HepG2 (cell line): ENCODE data around the gene RABEPK. TPM values are rescaled to one million over a fixed set of nuclear protein-coding genes. Genes with fewer than 3 reads are reported as not detected.
A peak's percentile ranks its signal among the peaks of the same experiment; 100 is the strongest.

Source experiments
- AGO1 ChIP-seq: fragments of 200-400 bp; formaldehyde crosslinking; IDR thresholded peaks from 2 replicates; pipeline ENCODE4 v1.6.1; 2017; ENCODE audit warnings: mild to moderate bottlenecking, low read depth, low read length, moderate library complexity; ENCODE audit not compliant: poor library complexity, severe bottlenecking
- ARHGAP35 ChIP-seq: sonication (generic); formaldehyde crosslinking; IDR thresholded peaks from 2 replicates; pipeline ENCODE4 v1.9.0; 2022; ENCODE audit warnings: mild to moderate bottlenecking, inconsistent platforms, moderate library complexity, missing genetic modification reagents, borderline replicate concordance
- CBFB ChIP-seq: sonication (generic); formaldehyde crosslinking; IDR thresholded peaks from 2 replicates; pipeline ENCODE4 v1.4.0; 2020; ENCODE audit warnings: missing genetic modification reagents
- CHD2 ChIP-seq: IDR thresholded peaks from 2 replicates; pipeline ENCODE4 v1.6.1; 2011; ENCODE audit warnings: low read depth, low read length, improper control_type of control experiment
- FOXC1 ChIP-seq: sonication (generic); formaldehyde crosslinking; IDR thresholded peaks from 2 replicates; pipeline ENCODE4 v1.8.0; 2022; ENCODE audit warnings: mild to moderate bottlenecking, missing genetic modification reagents, borderline replicate concordance
- HNRNPLL ChIP-seq: fragments of 200-400 bp; formaldehyde crosslinking; IDR thresholded peaks from 2 replicates; pipeline ENCODE4 v1.6.1; 2017; ENCODE audit warnings: mild to moderate bottlenecking, low read depth, low read length; ENCODE audit not compliant: poor library complexity, severe bottlenecking
- MAFK ChIP-seq, 2 experiments: IDR thresholded peaks in 1 of 2; conservative IDR thresholded peaks in 1 of 2; 2 replicates each; pipeline ENCODE4 v1.6.1; 2011; ENCODE audit warnings: improper control_type of control experiment in 2 of 2, low read length in 2 of 2
- MAZ ChIP-seq, 2 experiments: sonication (generic) in 1 of 2; formaldehyde crosslinking in 1 of 2; IDR thresholded peaks; 2 replicates each; pipeline versions ENCODE4 v1.5.0 to v1.6.1; 2012 to 2020; ENCODE audit warnings: low read depth in 2 of 2, mild to moderate bottlenecking in 2 of 2, borderline replicate concordance in 1 of 2, improper control_type of control experiment in 1 of 2, low read length in 1 of 2, missing genetic modification reagents in 1 of 2, moderate library complexity in 1 of 2
- NCOA1 ChIP-seq: sonication (generic); formaldehyde crosslinking; IDR thresholded peaks from 2 replicates; pipeline ENCODE4 v1.9.0; 2021; ENCODE audit warnings: missing genetic modification reagents
- NFYC ChIP-seq: IDR thresholded peaks from 2 replicates; pipeline ENCODE4 v1.6.1; 2016; ENCODE audit warnings: missing genetic modification reagents, missing compliant biosample characterization
- NR2F6 ChIP-seq, 2 experiments: IDR thresholded peaks; 2 replicates each; pipeline ENCODE4 v1.6.1; 2016; ENCODE audit warnings: antibody characterized with exemption in 1 of 2, mild to moderate bottlenecking in 1 of 2
- RXRB ChIP-seq: IDR thresholded peaks from 2 replicates; pipeline ENCODE4 v1.6.1; 2016; ENCODE audit warnings: borderline replicate concordance, missing genetic modification reagents, missing compliant biosample characterization
- SIX4 ChIP-seq: sonication (generic); formaldehyde crosslinking; IDR thresholded peaks from 2 replicates; pipeline ENCODE4 v1.4.0; 2020; ENCODE audit warnings: missing genetic modification reagents
- SOX13 ChIP-seq, 3 experiments: fragments of 450-650 bp in 1 of 3; sonication (generic) in 1 of 3; formaldehyde crosslinking in 1 of 3; IDR thresholded peaks in 2 of 3; conservative IDR thresholded peaks in 1 of 3; 2 replicates each; pipeline versions ENCODE4 v1.5.0 to v1.6.1; 2016 to 2020; ENCODE audit warnings: antibody characterized with exemption in 1 of 3, mild to moderate bottlenecking in 1 of 3, missing compliant biosample characterization in 1 of 3, missing genetic modification reagents in 1 of 3, moderate library complexity in 1 of 3
- SP4 ChIP-seq: sonication (generic); formaldehyde crosslinking; IDR thresholded peaks from 2 replicates; pipeline ENCODE4 v1.8.1; 2023; ENCODE audit warnings: mild to moderate bottlenecking, missing genetic modification reagents
- TBL1XR1 ChIP-seq: fragments of 150-350 bp; IDR thresholded peaks from 2 replicates; pipeline ENCODE4 v1.6.1; 2014; ENCODE audit warnings: borderline replicate concordance, low read length; ENCODE audit not compliant: partially characterized antibody
- XRCC5 ChIP-seq: fragments of 200-400 bp; formaldehyde crosslinking; optimal IDR thresholded peaks from 2 replicates; pipeline ENCODE3; 2017; ENCODE audit warnings: mild to moderate bottlenecking, low read length
- ZFP36L1 ChIP-seq: sonication (generic); formaldehyde crosslinking; IDR thresholded peaks from 2 replicates; pipeline ENCODE4 v1.8.0; 2022; ENCODE audit warnings: mild to moderate bottlenecking, missing genetic modification reagents, moderate library complexity
- polyA plus RNA-seq, 8 experiments: library from polyadenylated mRNA; depleted of rRNA in 3 of 8; stranded (reverse) in 7 of 8; unstranded in 1 of 8; fragments of >200 nt; fragmentation: Illumina TruSeq in 4 of 8; extraction: Trizol in 4 of 8; gene quantifications; 2 replicates each; pipeline versions ENCODE4 v1.2.1 to v1.2.3, GENCODE V29; 2011 to 2016; ENCODE audit warnings: low read depth in 4 of 8, missing spikeins in 1 of 8, mixed read lengths in 1 of 8; ENCODE audit not compliant: insufficient read depth in 1 of 8
- total RNA-seq, 5 experiments: library from RNA; depleted of rRNA; stranded (reverse); fragments of >200 nt; fragmentation: Illumina TruSeq; extraction: Trizol; gene quantifications; 2 replicates each; pipeline ENCODE4 v1.2.3, GENCODE V29; 2016; ENCODE audit warnings: low read depth in 1 of 5
- TF ChIP-seq, protein P1 (sequence below): sonication (generic); formaldehyde crosslinking; IDR thresholded peaks from 2 replicates; pipeline ENCODE4 v1.9.0; 2022; ENCODE audit warnings: missing genetic modification reagents, mild to moderate bottlenecking, borderline replicate concordance
- TF ChIP-seq, protein P2 (sequence below): sonication (generic); formaldehyde crosslinking; IDR thresholded peaks from 2 replicates; pipeline ENCODE4 v1.8.0; 2023; ENCODE audit warnings: mild to moderate bottlenecking, missing genetic modification reagents

RABEPK gene
- total and polyA plus RNA-seq, 2 of the 13 experiments (the other 11 are each of a cell fraction or from before 2014, with no cell fraction given): 75.5 to 90.0 TPM

DNA sequence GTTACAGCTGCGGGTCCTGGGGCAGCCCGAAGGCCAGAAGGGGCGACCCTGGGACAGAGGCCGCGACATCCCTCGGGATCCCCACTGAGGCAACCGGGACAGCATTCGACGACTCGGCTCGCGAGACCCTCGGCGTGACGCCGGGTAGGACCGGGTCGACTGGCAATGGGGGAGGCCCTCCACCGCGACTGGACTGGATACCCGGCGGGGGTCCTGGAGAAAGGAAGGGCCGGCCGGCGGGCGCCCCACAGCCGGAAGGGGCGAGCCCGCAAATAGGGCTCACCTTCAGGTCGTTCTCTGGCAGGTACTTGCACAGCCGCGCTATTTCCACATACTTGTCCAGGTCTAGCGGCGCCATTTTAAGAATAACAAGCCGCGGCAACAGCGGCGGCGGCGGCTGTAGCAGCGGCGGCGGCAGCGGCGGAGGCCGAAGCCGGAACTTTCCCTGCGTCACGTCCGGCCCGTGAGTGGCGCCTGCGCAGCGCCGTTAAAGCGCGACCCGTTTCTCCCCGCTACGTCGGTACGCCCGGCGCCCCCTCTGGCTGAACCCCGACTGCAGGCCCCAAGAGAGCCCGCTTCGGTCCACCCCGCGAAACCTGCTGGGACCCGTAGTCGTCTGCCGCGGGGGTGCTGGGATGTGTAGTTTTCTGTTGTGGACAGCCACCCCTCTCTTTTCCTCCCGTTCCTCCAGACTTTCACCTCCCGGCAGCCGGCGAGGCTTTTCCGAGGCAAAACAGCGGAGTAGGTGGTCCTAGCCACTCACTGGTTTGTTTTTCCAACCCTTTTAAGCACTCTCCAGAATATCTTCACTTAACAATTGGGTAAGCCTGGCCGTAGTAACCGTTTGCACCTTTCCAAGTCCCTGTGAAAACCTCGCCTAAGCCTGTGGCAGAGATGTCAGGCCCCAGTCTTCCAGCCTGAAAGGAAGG, 10.7 kb upstream of the RABEPK start, which contains the start of gene PPP6C (continued):
- TF ChIP-seq SOX13 (IDR thresholded peaks at IDR 0.05): no peak
- peak in 1 of 2 experiments; percentile 36; a peak in 2 of 4 replicates for TF ChIP-seq SOX13 (CRISPR knock-in tag; conservative IDR thresholded peaks at IDR 0.05 in 1 of 2, IDR thresholded peaks at IDR 0.05 in 1 of 2)
- TF ChIP-seq CBFB (CRISPR knock-in tag): peak; percentile 77
- peak; percentile 71 for TF ChIP-seq SP4
- TF ChIP-seq, protein P1, sequence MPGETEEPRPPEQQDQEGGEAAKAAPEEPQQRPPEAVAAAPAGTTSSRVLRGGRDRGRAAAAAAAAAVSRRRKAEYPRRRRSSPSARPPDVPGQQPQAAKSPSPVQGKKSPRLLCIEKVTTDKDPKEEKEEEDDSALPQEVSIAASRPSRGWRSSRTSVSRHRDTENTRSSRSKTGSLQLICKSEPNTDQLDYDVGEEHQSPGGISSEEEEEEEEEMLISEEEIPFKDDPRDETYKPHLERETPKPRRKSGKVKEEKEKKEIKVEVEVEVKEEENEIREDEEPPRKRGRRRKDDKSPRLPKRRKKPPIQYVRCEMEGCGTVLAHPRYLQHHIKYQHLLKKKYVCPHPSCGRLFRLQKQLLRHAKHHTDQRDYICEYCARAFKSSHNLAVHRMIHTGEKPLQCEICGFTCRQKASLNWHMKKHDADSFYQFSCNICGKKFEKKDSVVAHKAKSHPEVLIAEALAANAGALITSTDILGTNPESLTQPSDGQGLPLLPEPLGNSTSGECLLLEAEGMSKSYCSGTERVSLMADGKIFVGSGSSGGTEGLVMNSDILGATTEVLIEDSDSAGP (CRISPR knock-in tag): peak; percentile 93; the same call in 1 of the 2 replicates
- no peak for TF ChIP-seq AGO1
- TF ChIP-seq SIX4 (CRISPR knock-in tag): peak; percentile 59; the same call in 1 of the 2 replicates
- TF ChIP-seq FOXC1 (CRISPR knock-in tag): peak; percentile 70; the same call in 1 of the 2 replicates
- peak; percentile 72; the same call in 1 of the 2 replicates for TF ChIP-seq RXRB (CRISPR knock-in tag)
- TF ChIP-seq CHD2: peak; percentile 58; the same call in 1 of the 2 replicates
- peak; percentile 94 for TF ChIP-seq XRCC5
- peak; percentile 48; the same call in 1 of the 2 replicates for TF ChIP-seq ARHGAP35 (CRISPR knock-in tag)
- peak; percentile 14; the same call in 1 of the 2 replicates for TF ChIP-seq NCOA1 (CRISPR knock-in tag)
- TF ChIP-seq ZFP36L1 (CRISPR knock-in tag): peak; percentile 66; the same call in 1 of the 2 replicates
- TF ChIP-seq, protein P2, sequence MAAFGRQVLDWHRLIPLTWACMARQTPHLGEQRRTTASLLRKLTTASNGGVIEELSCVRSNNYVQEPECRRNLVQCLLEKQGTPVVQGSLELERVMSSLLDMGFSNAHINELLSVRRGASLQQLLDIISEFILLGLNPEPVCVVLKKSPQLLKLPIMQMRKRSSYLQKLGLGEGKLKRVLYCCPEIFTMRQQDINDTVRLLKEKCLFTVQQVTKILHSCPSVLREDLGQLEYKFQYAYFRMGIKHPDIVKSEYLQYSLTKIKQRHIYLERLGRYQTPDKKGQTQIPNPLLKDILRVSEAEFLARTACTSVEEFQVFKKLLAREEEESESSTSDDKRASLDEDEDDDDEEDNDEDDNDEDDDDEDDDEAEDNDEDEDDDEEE (CRISPR knock-in tag): 0 out of 2 replicates have a peak, but pooled peaks have one; percentile 59
- no peak for TF ChIP-seq NR2F6 (IDR thresholded peaks at IDR 0.05)
- TF ChIP-seq NR2F6 (CRISPR knock-in tag; IDR thresholded peaks at IDR 0.05): no peak
- peak; percentile 77 for TF ChIP-seq HNRNPLL
- TF ChIP-seq MAZ (IDR thresholded peaks at IDR 0.05; ENCODE audit: borderline replicate concordance, low read depth, low read length): peak; percentile 86
- no peak; the same call in 1 of the 2 replicates for TF ChIP-seq MAZ (CRISPR knock-in tag; IDR thresholded peaks at IDR 0.05; ENCODE audit: low read depth)
- no peak for TF ChIP-seq NFYC (CRISPR knock-in tag)
- TF ChIP-seq MAFK (conservative IDR thresholded peaks at IDR 0.05 in 1 of 2, IDR thresholded peaks at IDR 0.05 in 1 of 2; ENCODE audit: low read length in 2 of 2): no peak
- peak; percentile 59 for TF ChIP-seq TBL1XR1
